ENCODE results near the gene ROR1.

Gene ROR1

GRCh38 chr1:63945943-63946342 lies 172.1 kb downstream of the ROR1 start:
- FAIRE-seq: no peak

DNA sequence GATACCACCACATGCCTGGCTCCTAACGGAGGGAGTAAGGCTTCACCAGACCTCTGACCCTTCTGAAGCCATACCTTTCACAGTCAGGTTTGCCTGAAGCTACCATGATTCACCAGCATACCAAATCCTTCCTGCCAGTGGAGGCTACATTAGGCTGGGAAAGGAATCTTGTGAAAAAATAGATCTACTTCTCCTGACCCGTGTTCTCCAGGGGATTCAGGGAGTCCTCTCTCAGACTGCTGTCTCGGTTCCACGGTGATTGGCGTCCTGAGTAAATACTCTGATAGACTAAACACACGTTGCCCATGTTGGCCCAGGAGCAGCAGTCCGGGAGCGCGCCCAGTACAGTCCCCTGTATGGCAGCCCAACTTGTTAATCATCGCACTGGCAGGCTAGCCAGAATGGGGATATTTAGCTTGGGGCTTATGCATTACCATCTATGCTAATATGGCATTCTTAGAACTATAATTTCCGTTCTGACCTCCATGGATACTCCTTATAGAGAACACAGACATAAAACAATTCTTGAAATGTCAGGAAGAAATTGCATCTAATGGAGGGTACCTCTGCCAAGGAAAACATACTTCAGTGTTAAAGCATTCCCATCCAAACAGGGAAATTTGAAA lies 173.2 kb downstream of the ROR1 start:
- no peak for FAIRE-seq

DNA sequence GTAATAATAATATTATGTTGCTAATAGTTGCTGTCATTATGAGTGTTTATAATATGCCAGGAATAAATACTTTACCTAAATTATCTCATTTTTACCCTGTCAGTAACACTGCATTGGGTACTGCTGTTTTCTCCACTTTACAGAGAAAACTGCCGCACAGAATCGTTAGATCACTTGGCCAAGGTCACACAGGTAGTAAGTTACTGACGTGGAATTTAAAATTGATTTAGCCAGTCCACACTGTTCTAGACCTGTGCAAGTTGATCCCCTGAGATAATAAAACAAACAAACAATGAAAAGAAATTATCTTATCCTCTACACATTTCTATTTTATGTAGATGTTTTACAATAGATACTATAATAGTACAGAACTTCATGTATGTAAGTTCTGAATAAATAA lies 174.1 kb downstream of the ROR1 start:
- no peak for FAIRE-seq

DNA sequence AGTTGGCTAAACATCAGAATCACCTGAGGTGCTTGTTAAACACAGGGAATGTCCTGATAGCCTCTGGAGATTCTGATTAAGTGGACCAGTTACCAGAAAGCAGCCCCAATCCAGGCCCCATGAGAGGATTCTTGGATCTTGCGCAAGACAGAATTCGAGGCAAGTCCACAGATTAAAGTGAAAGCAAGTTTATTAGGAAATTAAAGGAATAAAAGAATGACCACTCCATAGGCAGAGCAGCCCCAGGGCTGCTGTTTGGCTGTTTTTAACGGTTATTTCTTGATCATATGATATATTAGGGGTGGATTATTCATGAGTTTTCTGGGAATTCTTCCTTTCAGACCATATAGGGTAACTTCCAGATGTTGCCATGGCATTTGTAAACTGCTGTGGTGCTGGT lies 176.2 kb downstream of the ROR1 start:
- no peak for FAIRE-seq

DNA sequence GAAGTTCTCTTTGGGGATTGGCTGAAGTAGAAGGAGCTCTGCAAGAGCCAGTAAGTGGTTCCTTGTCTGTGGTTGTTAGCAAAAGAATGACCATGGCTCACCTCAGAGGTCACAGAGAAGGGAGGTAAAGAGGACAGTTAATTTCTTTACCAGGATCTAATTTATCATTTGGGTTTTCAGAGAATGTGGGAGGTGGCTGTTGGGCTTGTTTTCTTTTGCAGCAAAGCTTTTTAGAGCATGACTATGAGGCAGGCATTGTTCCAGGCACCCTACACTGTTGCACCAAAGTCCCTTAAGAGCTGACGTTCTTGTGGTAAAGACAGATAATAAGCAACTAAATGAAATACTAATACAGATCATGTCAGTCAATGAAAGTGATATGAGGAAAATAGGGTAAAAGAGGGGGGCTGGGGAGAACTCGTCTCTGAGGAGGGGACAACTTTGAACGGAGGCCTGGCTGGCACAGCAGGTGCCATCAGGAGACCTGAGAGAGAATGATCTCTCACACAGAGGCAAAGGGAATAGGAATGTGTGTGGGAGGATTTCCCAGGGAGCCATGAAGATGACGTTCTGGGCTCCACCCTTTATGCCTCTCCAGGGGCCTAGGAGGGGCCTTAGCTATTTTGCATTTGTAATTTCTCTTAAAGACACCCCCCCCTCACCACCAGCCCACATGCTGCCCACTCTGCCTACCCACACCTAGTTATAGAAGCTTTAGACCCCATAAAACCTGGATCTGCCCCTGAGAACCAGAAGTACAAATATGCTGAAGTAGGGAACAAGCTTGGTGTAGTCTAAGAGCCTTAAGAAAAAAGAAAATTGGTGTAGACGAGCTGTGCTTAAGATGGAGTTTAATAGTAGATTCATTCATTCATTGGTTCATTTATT lies 177.5 kb downstream of the ROR1 start:
- FAIRE-seq: no peak

DNA sequence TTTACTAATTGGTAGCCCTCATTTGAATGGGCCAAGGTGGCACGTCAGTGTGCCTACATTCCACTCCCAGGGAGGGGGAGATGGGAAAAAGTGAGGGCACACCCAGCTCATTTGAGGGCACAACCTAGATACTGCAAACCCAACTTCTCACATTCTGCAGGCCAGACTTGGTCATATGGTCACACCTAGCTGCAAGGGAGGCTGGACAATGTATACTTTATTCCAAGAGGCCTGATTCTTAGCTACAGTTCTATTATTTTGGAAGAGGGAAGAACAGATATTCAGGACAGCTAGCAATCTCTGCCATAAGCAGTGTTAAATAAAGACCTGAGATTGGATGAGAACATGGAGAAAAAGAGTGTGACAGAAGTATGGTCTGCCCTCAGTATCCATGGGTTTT lies 180.4 kb downstream of the ROR1 start:
- FAIRE-seq: no peak

GRCh38 chr1:63955370-63956145 lies 181.7 kb downstream of the ROR1 start:
- FAIRE-seq: no peak

GRCh38 chr1:63958556-63958955 lies 184.7 kb downstream of the ROR1 start:
- FAIRE-seq: no peak

DNA sequence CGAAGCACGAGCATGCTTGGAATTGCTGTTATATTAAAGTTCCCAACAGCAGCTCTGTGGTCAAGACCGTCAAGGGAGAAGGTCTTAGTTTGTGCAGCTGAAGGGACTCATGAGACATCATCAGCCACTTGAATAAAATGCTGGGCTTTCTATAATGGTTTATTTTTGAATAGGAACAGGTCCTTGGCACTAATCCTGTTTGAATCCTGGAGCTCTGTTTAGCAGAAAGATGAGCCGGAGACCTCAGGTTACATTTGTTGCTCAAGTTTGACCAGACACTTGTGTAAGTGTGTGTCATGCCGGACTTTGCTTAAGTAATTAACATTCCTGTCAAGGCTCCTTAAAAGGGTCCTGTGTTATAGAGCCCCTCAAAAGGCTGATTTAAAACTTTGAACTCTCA lies 186.5 kb downstream of the ROR1 start:
- FAIRE-seq: no peak

GRCh38 chr1:63966016-63966415 lies 192.2 kb downstream of the ROR1 start:
- no peak for FAIRE-seq

GRCh38 chr1:63967901-63968300 lies 194.1 kb downstream of the ROR1 start:
- FAIRE-seq: no peak

DNA sequence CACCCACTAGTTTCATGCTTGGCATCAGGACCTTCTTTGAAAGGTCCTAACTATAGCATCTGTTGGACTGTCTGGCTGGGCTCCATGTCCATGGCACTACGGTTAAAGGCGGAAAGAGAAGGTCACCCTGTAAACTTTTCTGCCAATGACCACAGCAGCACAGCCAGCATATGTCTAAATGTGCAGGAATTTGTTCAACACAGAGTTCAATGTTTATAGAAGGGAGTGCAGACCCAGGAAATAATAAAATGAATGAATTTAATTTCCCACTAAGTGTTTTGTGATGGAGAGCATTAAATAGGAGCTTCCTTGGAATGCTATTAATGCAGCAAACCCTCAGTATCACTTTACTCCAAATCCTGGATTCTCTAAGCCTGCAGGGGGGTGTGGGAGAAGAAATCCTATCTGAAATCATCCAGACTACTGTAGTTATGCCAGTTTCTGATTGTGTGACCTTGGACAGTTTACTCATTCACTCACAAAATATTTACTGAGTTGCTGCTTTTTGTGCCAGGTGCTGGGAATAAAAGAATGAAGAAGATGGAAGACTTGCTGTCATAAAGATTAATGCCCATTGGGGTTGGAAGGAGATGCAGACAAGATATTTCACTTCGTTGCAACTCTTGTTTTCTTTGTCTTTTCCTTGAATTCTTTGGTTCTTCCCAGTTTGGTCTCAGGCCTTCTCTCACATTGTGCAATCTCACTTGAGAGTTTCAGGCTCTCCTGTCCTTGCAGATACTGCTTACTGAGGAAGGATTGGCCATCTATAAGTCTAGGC lies 195.0 kb downstream of the ROR1 start:
- no peak for FAIRE-seq

GRCh38 chr1:63969441-63969901 lies 195.7 kb downstream of the ROR1 start:
- FAIRE-seq: no peak

DNA sequence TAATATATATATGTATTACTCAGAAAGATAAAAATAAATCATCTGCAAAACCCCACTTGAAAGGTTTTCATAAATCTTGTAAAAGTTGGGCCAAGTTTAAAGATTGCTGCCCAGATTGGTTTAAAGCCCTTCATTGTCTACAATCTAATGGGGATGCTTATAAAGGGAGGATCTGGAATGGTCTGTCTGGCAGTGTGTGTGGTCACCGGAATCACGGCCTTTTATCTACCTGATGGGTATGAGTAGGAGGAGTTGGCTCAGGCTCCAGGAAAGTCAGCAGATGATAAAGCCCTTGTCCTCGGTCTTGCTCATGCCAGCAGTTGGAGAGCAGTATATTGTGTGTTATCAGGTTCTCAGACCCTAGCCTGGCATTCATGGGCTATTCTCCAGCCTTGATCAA lies 197.7 kb downstream of the ROR1 start:
- FAIRE-seq: no peak

- no peak for FAIRE-seq
Measured at GRCh38 chr1:63973005-63973419, 199.2 kb downstream of the ROR1 start.

DNA sequence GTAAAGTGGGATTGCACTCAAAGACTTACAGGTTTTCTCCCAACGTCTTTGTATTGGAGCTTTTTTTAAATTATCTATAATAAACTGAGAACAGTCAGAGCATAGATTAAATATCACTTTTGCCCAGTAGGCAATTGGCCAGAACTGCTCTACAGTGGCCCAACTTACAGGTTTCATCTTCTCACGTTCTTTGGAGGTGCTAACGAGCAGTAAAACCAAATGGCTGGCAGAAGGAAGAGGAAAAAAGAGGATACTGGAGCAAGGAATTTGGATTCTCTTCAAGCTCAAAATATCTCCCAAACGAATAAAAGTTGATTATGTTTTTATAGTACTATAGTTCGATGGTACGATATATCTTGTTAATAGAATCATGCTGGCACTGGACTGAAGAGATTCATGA lies 201.1 kb downstream of the ROR1 start:
- no peak for FAIRE-seq

GRCh38 chr1:63975481-63975880 lies 201.7 kb downstream of the ROR1 start:
- FAIRE-seq: no peak

DNA sequence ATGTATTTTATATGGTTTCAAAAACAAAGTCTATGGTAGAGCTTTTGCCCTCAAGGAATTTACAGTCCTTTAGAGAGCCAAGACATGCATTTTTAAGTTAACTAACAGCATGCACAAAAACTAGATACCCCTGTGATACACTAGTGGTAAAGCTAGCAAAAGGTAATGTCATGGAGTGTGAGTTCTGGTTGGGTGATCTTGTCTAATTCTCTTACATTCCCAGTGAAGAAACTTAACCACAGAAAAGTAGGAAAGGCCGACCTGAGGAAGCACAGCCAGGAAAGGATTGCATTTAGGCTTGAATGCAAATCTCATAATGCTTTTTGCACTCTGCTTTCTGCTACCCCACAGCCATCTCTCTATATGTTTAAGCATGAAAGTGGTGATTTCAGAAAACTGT lies 202.2 kb downstream of the ROR1 start:
- FAIRE-seq: no peak

DNA sequence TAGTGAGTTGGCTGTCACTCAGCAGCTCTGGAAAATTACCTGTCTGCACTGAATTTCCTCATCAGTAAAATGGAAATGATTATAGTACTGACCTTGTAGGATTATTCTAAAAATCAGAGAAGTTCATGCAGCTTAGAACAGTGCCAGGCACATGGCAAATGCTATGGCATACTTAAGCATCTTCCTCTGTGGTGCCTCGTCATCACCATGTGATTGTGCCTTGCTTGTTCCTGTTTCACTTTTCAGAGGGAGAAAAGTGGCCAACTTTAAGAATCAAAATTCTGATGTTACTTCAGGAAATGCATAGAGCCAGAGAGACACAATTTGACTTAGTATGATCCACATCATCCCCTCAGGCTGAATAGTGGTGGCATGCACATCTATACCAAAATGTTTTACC lies 203.6 kb downstream of the ROR1 start:
- no peak for FAIRE-seq

- no peak for FAIRE-seq
Measured at GRCh38 chr1:63980740-63981407, 207.1 kb downstream of the ROR1 start.

DNA sequence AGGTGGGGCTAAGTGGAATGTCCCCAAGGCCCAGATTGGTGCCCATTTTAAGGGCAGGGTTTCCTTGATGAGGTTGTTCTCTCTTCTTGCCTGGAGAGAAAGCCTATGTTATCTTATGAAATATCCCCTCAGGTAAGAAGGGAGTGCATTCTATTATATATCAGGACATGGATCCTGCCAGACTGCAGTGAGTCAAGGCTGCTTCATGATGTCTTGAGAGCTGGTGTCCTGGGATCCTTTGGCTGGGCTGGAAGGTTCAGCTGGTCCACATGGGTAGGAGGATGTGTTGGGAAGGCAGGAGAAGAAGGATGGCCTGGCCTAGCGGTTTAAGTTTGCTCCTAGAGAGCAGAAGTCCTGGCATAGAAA lies 207.6 kb downstream of the ROR1 start:
- no peak for FAIRE-seq

DNA sequence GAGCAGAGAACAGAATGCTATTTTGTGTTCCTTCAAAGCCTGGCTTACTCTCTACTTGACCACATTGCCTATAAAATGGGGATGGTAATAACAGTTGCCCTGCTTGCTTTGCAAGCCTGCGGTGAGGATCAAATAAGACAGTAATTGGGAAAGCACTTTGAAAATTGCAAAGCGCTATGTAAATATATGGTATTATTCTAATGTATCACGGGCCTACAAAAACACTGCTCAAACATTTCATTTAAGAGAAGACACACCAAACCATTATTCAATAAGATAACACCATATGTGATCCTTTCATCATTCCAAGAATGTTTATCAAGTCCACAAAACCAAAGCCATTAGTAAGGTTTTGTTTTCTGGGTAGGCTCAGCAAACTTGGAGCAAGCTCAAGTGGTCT lies 208.4 kb downstream of the ROR1 start:
- no peak for FAIRE-seq

Measured in G401.6 (cell line).